ENCODE data around the gene SMIM8. TPM values are rescaled to one million over a fixed set of nuclear protein-coding genes. Genes with fewer than 3 reads are reported as not detected.

Gene SMIM8
- total RNA-seq, 1 donor from 2014 or later: 22.5 TPM

DNA sequence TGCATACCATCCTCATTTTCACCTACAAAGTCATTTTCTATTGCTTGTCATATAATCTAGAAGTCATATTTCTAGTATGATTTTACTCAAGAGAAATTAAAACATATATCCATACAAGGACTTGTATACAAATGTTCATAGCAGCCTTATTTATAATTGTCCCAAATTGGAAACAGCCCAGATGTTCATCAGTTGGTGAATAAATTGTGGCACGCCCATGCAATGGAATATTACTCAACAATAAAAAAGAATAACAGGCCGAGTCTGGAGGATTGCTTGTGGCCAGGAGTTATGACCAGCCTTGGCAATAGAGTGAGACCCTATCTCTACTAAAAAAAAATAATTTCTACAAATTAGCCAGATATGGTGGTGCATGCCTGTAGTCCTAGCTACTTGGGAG lies 51.0 kb downstream of the SMIM8 start:
- no peaks in the 10 kb centered on the region for H3K27me3 Mint-ChIP-seq (ENCODE audit: unreplicated experiment)
- peaks cover 7% of the 10 kb centered on the region for H3K36me3 Mint-ChIP-seq (ENCODE audit: unreplicated experiment)
- TF ChIP-seq, protein P1, sequence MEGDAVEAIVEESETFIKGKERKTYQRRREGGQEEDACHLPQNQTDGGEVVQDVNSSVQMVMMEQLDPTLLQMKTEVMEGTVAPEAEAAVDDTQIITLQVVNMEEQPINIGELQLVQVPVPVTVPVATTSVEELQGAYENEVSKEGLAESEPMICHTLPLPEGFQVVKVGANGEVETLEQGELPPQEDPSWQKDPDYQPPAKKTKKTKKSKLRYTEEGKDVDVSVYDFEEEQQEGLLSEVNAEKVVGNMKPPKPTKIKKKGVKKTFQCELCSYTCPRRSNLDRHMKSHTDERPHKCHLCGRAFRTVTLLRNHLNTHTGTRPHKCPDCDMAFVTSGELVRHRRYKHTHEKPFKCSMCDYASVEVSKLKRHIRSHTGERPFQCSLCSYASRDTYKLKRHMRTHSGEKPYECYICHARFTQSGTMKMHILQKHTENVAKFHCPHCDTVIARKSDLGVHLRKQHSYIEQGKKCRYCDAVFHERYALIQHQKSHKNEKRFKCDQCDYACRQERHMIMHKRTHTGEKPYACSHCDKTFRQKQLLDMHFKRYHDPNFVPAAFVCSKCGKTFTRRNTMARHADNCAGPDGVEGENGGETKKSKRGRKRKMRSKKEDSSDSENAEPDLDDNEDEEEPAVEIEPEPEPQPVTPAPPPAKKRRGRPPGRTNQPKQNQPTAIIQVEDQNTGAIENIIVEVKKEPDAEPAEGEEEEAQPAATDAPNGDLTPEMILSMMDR (IDR thresholded peaks at IDR 0.05; ENCODE audit: partially characterized antibody, unreplicated experiment): no peak
- no peak for DNase-seq
- no peak overlapping the region for H3K4me3 Mint-ChIP-seq (ENCODE audit: unreplicated experiment)
- no peak overlapping the region for H3K27ac Mint-ChIP-seq (ENCODE audit: unreplicated experiment)
- no peaks in the 10 kb centered on the region for H3K9me3 Mint-ChIP-seq (ENCODE audit: unreplicated experiment)
- no peaks in the 10 kb centered on the region for H3K4me1 Mint-ChIP-seq (ENCODE audit: low read depth, unreplicated experiment)

DNA sequence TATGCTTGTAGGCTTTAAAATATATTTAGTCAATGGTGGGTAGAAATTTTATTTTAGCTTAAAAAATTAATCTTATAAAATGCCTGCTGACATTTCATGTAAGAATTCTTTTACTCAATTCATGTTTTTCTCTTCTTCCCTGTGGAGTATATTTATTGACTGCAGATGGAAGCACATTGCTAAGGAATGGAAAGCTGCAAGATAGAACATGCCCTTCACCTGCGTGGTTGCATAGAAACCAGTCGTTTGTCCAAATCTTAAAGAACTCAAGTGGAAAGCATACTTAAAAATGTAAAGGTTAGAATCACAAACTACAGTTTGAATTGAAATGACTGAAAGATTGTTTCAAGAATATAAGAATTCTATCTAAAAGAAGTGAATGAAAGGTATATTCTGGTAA lies 52.9 kb downstream of the SMIM8 start:
- Mint-ChIP-seq H3K27me3 (ENCODE audit: unreplicated experiment) (no peaks in the 10 kb centered on the region), H3K4me3 (ENCODE audit: unreplicated experiment) (no peak overlapping the region), H3K36me3 (ENCODE audit: unreplicated experiment) (no peaks in the 10 kb centered on the region), H3K4me1 (ENCODE audit: low read depth, unreplicated experiment) (peaks cover 6% of the 10 kb centered on the region), H3K9me3 (ENCODE audit: unreplicated experiment) (no peaks in the 10 kb centered on the region), H3K27ac (ENCODE audit: unreplicated experiment) (no peak overlapping the region)
- no peak for DNase-seq
- TF ChIP-seq, protein P1 (IDR thresholded peaks at IDR 0.05; ENCODE audit: partially characterized antibody, unreplicated experiment): no peak

DNA sequence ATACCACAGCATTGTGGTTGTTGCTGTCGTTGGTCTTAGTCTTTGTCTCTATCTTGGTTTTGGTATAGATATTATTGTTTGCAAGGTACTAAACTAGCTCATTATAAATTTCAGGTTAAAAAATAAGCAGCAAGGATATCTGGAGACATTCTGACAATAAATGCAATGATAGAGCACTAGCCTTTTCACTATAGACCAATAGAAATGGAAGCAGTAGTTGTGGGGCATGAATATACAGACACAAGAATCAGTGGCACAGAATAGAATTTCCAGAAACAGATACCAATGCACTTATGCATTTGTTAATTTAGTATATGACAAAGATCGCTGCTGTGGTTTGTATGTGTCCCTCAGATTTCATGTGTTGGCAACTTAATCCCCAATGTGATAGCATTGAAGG lies 54.3 kb downstream of the SMIM8 start:
- Mint-ChIP-seq H3K27me3 (ENCODE audit: unreplicated experiment) (no peaks in the 10 kb centered on the region), H3K9me3 (ENCODE audit: unreplicated experiment) (no peaks in the 10 kb centered on the region), H3K27ac (ENCODE audit: unreplicated experiment) (no peak overlapping the region), H3K36me3 (ENCODE audit: unreplicated experiment) (no peaks in the 10 kb centered on the region), H3K4me3 (ENCODE audit: unreplicated experiment) (no peak overlapping the region), H3K4me1 (ENCODE audit: low read depth, unreplicated experiment) (peaks cover 6% of the 10 kb centered on the region)
- TF ChIP-seq, protein P1 (IDR thresholded peaks at IDR 0.05; ENCODE audit: partially characterized antibody, unreplicated experiment): no peak
- DNase-seq: no peak

DNA sequence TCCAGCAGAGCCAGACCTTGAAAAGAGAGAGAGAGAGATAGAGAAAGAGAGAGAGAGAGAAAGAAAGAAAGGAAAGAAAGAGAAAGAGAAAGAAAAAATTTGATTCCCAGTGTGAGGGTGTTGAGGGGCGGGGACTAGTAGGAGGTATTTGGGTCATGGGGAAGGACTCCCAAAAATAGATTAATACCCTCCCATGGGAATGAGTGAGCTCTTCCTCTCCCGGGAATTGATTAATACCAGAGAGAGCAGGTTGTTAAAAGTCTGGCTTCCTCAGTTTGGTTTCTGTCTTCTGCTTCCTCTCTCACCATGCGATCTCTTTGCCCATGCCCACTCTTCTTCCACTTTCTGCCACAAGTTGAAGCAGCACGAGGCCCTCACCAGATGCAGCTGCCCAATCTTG lies 56.6 kb downstream of the SMIM8 start:
- no peaks in the 10 kb centered on the region for H3K27me3 Mint-ChIP-seq (ENCODE audit: unreplicated experiment)
- DNase-seq: no peak
- no peak overlapping the region for H3K27ac Mint-ChIP-seq (ENCODE audit: unreplicated experiment)
- peaks cover 6% of the 10 kb centered on the region for H3K4me1 Mint-ChIP-seq (ENCODE audit: low read depth, unreplicated experiment)
- H3K9me3 Mint-ChIP-seq (ENCODE audit: unreplicated experiment): no peaks in the 10 kb centered on the region
- no peaks in the 10 kb centered on the region for H3K36me3 Mint-ChIP-seq (ENCODE audit: unreplicated experiment)
- H3K4me3 Mint-ChIP-seq (ENCODE audit: unreplicated experiment): no peak overlapping the region
- TF ChIP-seq, protein P1 (IDR thresholded peaks at IDR 0.05; ENCODE audit: partially characterized antibody, unreplicated experiment): no peak

DNA sequence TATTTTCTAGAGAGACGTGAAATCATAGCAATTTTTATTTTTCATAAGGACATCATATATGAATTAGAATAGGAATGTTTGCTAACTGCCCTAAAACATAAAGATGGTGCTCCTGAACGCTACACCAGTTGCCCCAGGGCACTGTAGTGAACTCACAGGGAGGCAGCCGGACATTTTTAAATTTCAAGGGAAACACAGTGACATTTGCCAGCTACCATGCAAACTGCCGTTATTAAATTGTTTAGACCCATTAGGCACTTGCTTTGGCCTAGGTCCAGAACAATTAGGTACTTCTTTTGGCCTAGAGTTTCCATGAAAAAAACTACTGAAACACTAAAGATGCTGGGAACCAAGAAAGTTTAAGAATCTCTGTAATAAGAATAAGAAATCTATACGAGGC lies 60.5 kb downstream of the SMIM8 start:
- H3K27ac Mint-ChIP-seq (ENCODE audit: unreplicated experiment): no peak overlapping the region
- H3K4me1 Mint-ChIP-seq (ENCODE audit: low read depth, unreplicated experiment): peaks cover 6% of the 10 kb centered on the region
- H3K27me3 Mint-ChIP-seq (ENCODE audit: unreplicated experiment): no peaks in the 10 kb centered on the region
- DNase-seq: no peak
- TF ChIP-seq, protein P1 (IDR thresholded peaks at IDR 0.05; ENCODE audit: partially characterized antibody, unreplicated experiment): no peak
- no peaks in the 10 kb centered on the region for H3K36me3 Mint-ChIP-seq (ENCODE audit: unreplicated experiment)
- no peaks in the 10 kb centered on the region for H3K9me3 Mint-ChIP-seq (ENCODE audit: unreplicated experiment)
- no peak overlapping the region for H3K4me3 Mint-ChIP-seq (ENCODE audit: unreplicated experiment)
